Right atrium auricular region (tissue), 2 donors: ENCODE data around the gene SYNRG. TPM values are rescaled to one million over a fixed set of nuclear protein-coding genes. Genes with fewer than 3 reads are reported as not detected.
"Not testable (repeated sequence)": the region's sequence is repeated elsewhere in the genome, so short reads cannot be mapped to it uniquely, and the experiment has no call there.

Source experiments
- DNase-seq: peaks from one replicate; pipeline ENCODE4 v3.0.0-alpha.2; 2019; ENCODE audit warnings: low spot score
- H3K27ac ChIP-seq, 2 donors: fragments of 200-600 bp; sonication (generic); 1 replicate in 1 of 2; 2 replicates in 1 of 2; pipeline ENCODE4 v1.5.1; 2016 to 2019
- H3K27me3 ChIP-seq, 2 donors: fragments of 200-600 bp; sonication (generic); one replicate each; pipeline versions ENCODE4 v1.5.1 to v1.6.0; 2017 to 2019
- H3K36me3 ChIP-seq: fragments of 200-600 bp; sonication (generic); one replicate; pipeline ENCODE4 v1.5.1; 2016
- H3K4me1 ChIP-seq, 2 donors: fragments of 200-600 bp; sonication (generic); one replicate each; pipeline versions ENCODE4 v1.5.1 to v1.6.0; 2017 to 2019
- H3K4me3 ChIP-seq, 2 donors: fragments of 200-600 bp; sonication (generic); 1 replicate in 1 of 2; 2 replicates in 1 of 2; pipeline ENCODE4 v1.5.1; 2017 to 2019; ENCODE audit warnings: mild to moderate bottlenecking in 1 of 2, moderate library complexity in 1 of 2
- H3K9me3 ChIP-seq, 2 donors: fragments of 200-600 bp; sonication (generic); one replicate each; pipeline ENCODE4 v1.5.1; 2019
- CTCF ChIP-seq, 2 donors: fragments of 200-600 bp; sonication (generic); IDR thresholded peaks; one replicate each; pipeline ENCODE4 v1.5.1; 2019; ENCODE audit warnings: antibody characterized with exemption in 2 of 2
- total RNA-seq, 2 donors: library from RNA; depleted of rRNA; stranded (reverse); fragments of >200 nt; gene quantifications; one replicate each; pipeline ENCODE4 v1.1.0, GENCODE V29; 2016

Gene SYNRG
- total RNA-seq, 2 donors from 2014 or later: 15.0 to 18.4 TPM

DNA sequence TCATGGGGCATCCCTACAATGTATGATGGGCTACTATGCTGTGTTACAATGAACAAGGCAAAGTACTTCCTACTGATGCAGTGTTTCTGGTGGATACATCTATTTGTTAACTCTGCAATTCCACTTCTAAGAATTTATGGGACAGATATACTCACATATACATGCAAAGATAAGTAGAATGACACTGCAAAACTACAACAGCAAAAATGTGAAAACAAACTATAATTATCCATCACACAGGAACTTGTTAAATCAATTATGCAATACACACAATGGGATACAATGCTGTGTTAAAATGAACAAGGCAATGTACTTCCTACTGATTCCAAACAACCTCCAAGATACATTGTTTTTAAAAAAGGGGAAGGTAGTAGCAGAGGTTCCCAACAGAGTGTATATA is 30.8 kb upstream of the SYNRG start:
- peaks cover 34% of the 10 kb centered on the region for H3K36me3 ChIP-seq
- no peak for DNase-seq
- H3K4me1 ChIP-seq: peaks cover 0 to 22% of the 10 kb centered on the region in 2 donors
- no peak for TF ChIP-seq CTCF (IDR thresholded peaks at IDR 0.05)
- H3K27me3 ChIP-seq: no peaks in the 10 kb centered on the region
- no peak overlapping the region for H3K27ac ChIP-seq
- no peaks in the 10 kb centered on the region for H3K9me3 ChIP-seq
- H3K4me3 ChIP-seq: no peak overlapping the region

- TF ChIP-seq CTCF (IDR thresholded peaks at IDR 0.05): no peak
- H3K4me1 ChIP-seq: peaks cover 0 to 17% of the 10 kb centered on the region in 2 donors
- no peak for DNase-seq
- no peak overlapping the region for H3K27ac ChIP-seq
- peaks cover 37% of the 10 kb centered on the region for H3K36me3 ChIP-seq
- H3K27me3 ChIP-seq: no peaks in the 10 kb centered on the region
- no peaks in the 10 kb centered on the region for H3K9me3 ChIP-seq
- H3K4me3 ChIP-seq: no peak overlapping the region
These were observed 28.7 kb upstream of the SYNRG start for GRCh38 chr17:37637956-37638355.

GRCh38 chr17:37616430-37616829 is 7.2 kb upstream of the SYNRG start:
- DNase-seq, H3K27me3 ChIP-seq, H3K4me1 ChIP-seq, H3K9me3 ChIP-seq, H3K4me3 ChIP-seq, H3K27ac ChIP-seq: not testable (repeated sequence)
- peaks cover 71% of the 10 kb centered on the region for H3K36me3 ChIP-seq

- Histone ChIP-seq H3K27ac (no peak overlapping the region), H3K9me3 (no peaks in the 10 kb centered on the region), H3K4me1 (peaks cover 0 to 3% of the 10 kb centered on the region in 2 donors), H3K4me3 (no peak overlapping the region), H3K36me3 (peaks cover 58% of the 10 kb centered on the region), H3K27me3 (no peaks in the 10 kb centered on the region)
- no peak for TF ChIP-seq CTCF (IDR thresholded peaks at IDR 0.05)
- DNase-seq: no peak
These were observed 5.6 kb upstream of the SYNRG start for GRCh38 chr17:37614823-37615222.

GRCh38 chr17:37614391-37614790 is 5.2 kb upstream of the SYNRG start:
- no peak for DNase-seq
- H3K9me3 ChIP-seq: no peaks in the 10 kb centered on the region
- H3K27me3 ChIP-seq: no peaks in the 10 kb centered on the region
- H3K36me3 ChIP-seq: peaks cover 54% of the 10 kb centered on the region
- H3K27ac ChIP-seq: no peak overlapping the region
- no peak for TF ChIP-seq CTCF (IDR thresholded peaks at IDR 0.05)
- peaks cover 0 to 6% of the 10 kb centered on the region in 2 donors for H3K4me1 ChIP-seq
- no peak overlapping the region for H3K4me3 ChIP-seq

DNA sequence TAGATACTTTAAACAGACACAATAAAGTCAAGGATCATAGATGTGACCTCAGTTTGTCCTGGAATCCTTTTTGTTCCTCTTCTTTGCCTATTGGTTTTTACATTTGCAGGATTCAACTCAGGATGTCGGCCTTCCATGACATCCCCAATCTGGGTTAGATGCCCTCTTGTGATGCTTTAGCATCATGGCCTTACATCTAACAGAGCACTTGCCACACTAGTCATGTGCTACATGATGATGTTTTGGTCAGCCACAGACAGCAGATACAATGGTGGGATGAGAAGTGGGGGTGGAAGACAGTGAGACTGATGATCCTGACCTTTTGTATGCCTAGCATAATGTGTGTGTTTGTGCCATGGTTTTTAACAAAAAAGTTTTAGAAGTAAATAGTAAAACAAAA is 1.8 kb upstream of the SYNRG start:
- DNase-seq: no peak
- H3K27me3 ChIP-seq: no peaks in the 10 kb centered on the region
- no peak overlapping the region for H3K27ac ChIP-seq
- H3K4me1 ChIP-seq: peaks cover 0 to 26% of the 10 kb centered on the region in 2 donors
- no peak for TF ChIP-seq CTCF (IDR thresholded peaks at IDR 0.05)
- no peak overlapping the region for H3K4me3 ChIP-seq
- H3K9me3 ChIP-seq: no peaks in the 10 kb centered on the region
- H3K36me3 ChIP-seq: peaks cover 25% of the 10 kb centered on the region

- Histone ChIP-seq H3K27ac (peak overlapping the region; percentile 83 to 97), H3K4me1 (peaks cover 0 to 35% of the 10 kb centered on the region in 2 donors), H3K4me3 (peak overlapping the region in 1 of 2 donors; percentile 100), H3K36me3 (peaks cover 16% of the 10 kb centered on the region)
- not testable (repeated sequence) for H3K27me3 ChIP-seq, H3K9me3 ChIP-seq, DNase-seq
These were observed 813 bp upstream of the SYNRG start for GRCh38 chr17:37610041-37610420.
